K562 (cell line): ENCODE data around the gene ERVH48-1. TPM values are rescaled to one million over a fixed set of nuclear protein-coding genes. Genes with fewer than 3 reads are reported as not detected.

Source experiments
- ADNP ChIP-seq: fragments of 200-800 bp; sonication (Bioruptor generic); IDR thresholded peaks from 2 replicates; pipeline ENCODE4 v1.6.1; 2016; ENCODE audit warnings: missing genetic modification characterization, missing compliant biosample characterization
- CTBP1 ChIP-seq: fragments of 450-650 bp; IDR thresholded peaks from 2 replicates; pipeline ENCODE4 v1.6.1; 2016; ENCODE audit warnings: borderline replicate concordance
- DIDO1 ChIP-seq: fragments of 450-650 bp; IDR thresholded peaks from 2 replicates; pipeline ENCODE4 v1.6.1; 2016; ENCODE audit warnings: low read depth, missing biosample characterization, missing genetic modification characterization
- FOXA3 ChIP-seq, 2 experiments: fragments of 450-650 bp in 1 of 2; sonication (generic) in 1 of 2; formaldehyde crosslinking; IDR thresholded peaks in 1 of 2; conservative IDR thresholded peaks in 1 of 2; 2 replicates each; pipeline versions ENCODE4 v1.4.0 to v1.8.0; 2020 to 2022; ENCODE audit warnings: mild to moderate bottlenecking in 2 of 2, missing genetic modification reagents in 1 of 2
- KLF6 ChIP-seq: fragments of 250-450 bp; sonication (Bioruptor Pico); IDR thresholded peaks from 2 replicates; pipeline ENCODE4 v1.4.0; 2020; ENCODE audit warnings: mild to moderate bottlenecking, moderate library complexity, borderline replicate concordance
- LCOR ChIP-seq: sonication (generic); formaldehyde crosslinking; IDR thresholded peaks from 2 replicates; pipeline ENCODE4 v1.8.0; 2022; ENCODE audit warnings: mild to moderate bottlenecking, missing genetic modification reagents
- MXI1 ChIP-seq: IDR thresholded peaks from 2 replicates; pipeline ENCODE4 v1.6.1; 2011; ENCODE audit warnings: low read depth, mild to moderate bottlenecking, improper control_type of control experiment, low read length
- RBM15 ChIP-seq: fragments of 200-400 bp; formaldehyde crosslinking; IDR thresholded peaks from 2 replicates; pipeline ENCODE4 v1.6.1; 2018; ENCODE audit warnings: mild to moderate bottlenecking, low read length, moderate library complexity; ENCODE audit not compliant: insufficient read depth
- SMARCB1 ChIP-seq: IDR thresholded peaks from 2 replicates; pipeline ENCODE4 v1.6.1; 2011; ENCODE audit warnings: improper control_type of control experiment, low read depth; ENCODE audit not compliant: insufficient read length
- SRSF7 ChIP-seq: fragments of 200-400 bp; formaldehyde crosslinking; optimal IDR thresholded peaks from 2 replicates; pipeline ENCODE3; 2017; ENCODE audit warnings: mild to moderate bottlenecking, low read depth, low read length
- TRIM24 ChIP-seq, 2 experiments: fragments of 450-650 bp; IDR thresholded peaks; 2 replicates each; pipeline ENCODE4 v1.6.1; 2016
- ZNF133 ChIP-seq: fragments of 250-450 bp; sonication (Bioruptor Pico); IDR thresholded peaks from 2 replicates; pipeline ENCODE4 v1.4.0; 2020; ENCODE audit warnings: mild to moderate bottlenecking
- ZNF75A ChIP-seq: fragments of 450-650 bp; formaldehyde crosslinking; IDR thresholded peaks from 2 replicates; pipeline ENCODE4 v1.4.0; 2020; ENCODE audit warnings: mild to moderate bottlenecking
- polyA plus RNA-seq, 8 experiments: library from polyadenylated mRNA; depleted of rRNA in 4 of 8; stranded (reverse) in 5 of 8; unstranded in 3 of 8; fragments of >200 nt; fragmentation: Nextera tagmentation in 2 of 8; fragmentation: Illumina TruSeq in 1 of 8; extraction: Ambion mirVana in 2 of 8; extraction: Trizol in 1 of 8; gene quantifications; 2 replicates each; pipeline versions ENCODE4 v1.2.1 to v1.2.3, GENCODE V29; 2011 to 2014; ENCODE audit warnings: inconsistent platforms in 1 of 8, missing spikeins in 1 of 8
- total RNA-seq, 7 experiments: library from RNA; depleted of rRNA in 6 of 7; stranded (reverse); fragments of >200 nt in 6 of 7; fragmentation: Illumina TruSeq in 2 of 7; extraction: Trizol in 2 of 7; gene quantifications; 2 replicates each; pipeline versions ENCODE4 v1.2.1 to v1.2.3, GENCODE V29; 2011 to 2021; ENCODE audit warnings: low replicate concordance in 1 of 7
- TF ChIP-seq, protein P1 (sequence below): fragments of 200-600 bp; sonication (generic); IDR thresholded peaks from one replicate; pipeline ENCODE4 v1.6.1; 2012; ENCODE audit warnings: mild to moderate bottlenecking, low read depth, low read length, inconsistent platforms
- TF ChIP-seq, protein P2 (sequence below): fragments of 450-650 bp; IDR thresholded peaks from 2 replicates; pipeline ENCODE4 v1.6.1; 2016; ENCODE audit warnings: borderline replicate concordance

The ERVH48-1 gene
- total and polyA plus RNA-seq, 9 of the 15 experiments (the other 6 are each of a cell fraction or from before 2014, with no cell fraction given) = 0.08 to 0.49 (median 0.16) TPM; not detected in 3

DNA sequence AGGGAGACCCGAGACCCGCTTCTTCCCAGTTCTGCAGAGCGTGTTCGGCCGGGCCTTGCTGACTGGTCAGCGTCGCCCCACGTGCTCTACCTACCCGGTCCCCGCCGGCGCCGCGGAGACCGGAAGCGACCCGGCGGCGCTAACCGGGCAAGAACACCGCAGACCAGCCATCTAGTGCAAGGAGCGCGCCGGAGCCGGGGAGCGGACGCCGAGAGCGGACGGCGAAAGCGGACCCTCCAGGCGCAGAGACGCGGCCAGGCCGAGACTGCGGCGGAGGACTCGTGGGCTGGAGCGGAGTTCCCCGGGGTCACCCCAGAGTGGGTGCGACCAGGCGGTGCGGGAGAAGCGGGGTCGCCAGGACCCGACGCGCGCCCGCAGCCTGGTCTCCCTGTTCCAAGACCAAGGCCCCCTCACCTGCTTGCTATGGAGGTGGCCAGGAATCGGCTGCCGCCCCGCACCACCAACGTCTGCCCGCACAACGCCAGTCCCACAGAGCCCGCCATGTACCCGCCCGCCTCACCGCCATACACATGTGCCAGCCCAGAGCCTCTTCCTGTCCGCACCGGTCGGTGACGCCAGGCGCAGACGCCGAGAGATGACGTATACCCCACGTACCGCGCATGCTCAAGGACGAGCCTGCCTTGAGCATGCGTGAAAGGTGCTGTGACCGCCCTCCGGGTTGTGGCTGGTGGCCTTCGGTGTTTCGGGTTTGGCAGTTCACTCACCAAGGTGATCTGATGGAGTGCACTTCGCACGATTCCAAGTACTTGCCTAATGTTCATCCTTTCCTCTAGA, 46.2 kb downstream of the ERVH48-1 start, which contains the start of gene WDR4 (continued):
- TF ChIP-seq, protein P1, sequence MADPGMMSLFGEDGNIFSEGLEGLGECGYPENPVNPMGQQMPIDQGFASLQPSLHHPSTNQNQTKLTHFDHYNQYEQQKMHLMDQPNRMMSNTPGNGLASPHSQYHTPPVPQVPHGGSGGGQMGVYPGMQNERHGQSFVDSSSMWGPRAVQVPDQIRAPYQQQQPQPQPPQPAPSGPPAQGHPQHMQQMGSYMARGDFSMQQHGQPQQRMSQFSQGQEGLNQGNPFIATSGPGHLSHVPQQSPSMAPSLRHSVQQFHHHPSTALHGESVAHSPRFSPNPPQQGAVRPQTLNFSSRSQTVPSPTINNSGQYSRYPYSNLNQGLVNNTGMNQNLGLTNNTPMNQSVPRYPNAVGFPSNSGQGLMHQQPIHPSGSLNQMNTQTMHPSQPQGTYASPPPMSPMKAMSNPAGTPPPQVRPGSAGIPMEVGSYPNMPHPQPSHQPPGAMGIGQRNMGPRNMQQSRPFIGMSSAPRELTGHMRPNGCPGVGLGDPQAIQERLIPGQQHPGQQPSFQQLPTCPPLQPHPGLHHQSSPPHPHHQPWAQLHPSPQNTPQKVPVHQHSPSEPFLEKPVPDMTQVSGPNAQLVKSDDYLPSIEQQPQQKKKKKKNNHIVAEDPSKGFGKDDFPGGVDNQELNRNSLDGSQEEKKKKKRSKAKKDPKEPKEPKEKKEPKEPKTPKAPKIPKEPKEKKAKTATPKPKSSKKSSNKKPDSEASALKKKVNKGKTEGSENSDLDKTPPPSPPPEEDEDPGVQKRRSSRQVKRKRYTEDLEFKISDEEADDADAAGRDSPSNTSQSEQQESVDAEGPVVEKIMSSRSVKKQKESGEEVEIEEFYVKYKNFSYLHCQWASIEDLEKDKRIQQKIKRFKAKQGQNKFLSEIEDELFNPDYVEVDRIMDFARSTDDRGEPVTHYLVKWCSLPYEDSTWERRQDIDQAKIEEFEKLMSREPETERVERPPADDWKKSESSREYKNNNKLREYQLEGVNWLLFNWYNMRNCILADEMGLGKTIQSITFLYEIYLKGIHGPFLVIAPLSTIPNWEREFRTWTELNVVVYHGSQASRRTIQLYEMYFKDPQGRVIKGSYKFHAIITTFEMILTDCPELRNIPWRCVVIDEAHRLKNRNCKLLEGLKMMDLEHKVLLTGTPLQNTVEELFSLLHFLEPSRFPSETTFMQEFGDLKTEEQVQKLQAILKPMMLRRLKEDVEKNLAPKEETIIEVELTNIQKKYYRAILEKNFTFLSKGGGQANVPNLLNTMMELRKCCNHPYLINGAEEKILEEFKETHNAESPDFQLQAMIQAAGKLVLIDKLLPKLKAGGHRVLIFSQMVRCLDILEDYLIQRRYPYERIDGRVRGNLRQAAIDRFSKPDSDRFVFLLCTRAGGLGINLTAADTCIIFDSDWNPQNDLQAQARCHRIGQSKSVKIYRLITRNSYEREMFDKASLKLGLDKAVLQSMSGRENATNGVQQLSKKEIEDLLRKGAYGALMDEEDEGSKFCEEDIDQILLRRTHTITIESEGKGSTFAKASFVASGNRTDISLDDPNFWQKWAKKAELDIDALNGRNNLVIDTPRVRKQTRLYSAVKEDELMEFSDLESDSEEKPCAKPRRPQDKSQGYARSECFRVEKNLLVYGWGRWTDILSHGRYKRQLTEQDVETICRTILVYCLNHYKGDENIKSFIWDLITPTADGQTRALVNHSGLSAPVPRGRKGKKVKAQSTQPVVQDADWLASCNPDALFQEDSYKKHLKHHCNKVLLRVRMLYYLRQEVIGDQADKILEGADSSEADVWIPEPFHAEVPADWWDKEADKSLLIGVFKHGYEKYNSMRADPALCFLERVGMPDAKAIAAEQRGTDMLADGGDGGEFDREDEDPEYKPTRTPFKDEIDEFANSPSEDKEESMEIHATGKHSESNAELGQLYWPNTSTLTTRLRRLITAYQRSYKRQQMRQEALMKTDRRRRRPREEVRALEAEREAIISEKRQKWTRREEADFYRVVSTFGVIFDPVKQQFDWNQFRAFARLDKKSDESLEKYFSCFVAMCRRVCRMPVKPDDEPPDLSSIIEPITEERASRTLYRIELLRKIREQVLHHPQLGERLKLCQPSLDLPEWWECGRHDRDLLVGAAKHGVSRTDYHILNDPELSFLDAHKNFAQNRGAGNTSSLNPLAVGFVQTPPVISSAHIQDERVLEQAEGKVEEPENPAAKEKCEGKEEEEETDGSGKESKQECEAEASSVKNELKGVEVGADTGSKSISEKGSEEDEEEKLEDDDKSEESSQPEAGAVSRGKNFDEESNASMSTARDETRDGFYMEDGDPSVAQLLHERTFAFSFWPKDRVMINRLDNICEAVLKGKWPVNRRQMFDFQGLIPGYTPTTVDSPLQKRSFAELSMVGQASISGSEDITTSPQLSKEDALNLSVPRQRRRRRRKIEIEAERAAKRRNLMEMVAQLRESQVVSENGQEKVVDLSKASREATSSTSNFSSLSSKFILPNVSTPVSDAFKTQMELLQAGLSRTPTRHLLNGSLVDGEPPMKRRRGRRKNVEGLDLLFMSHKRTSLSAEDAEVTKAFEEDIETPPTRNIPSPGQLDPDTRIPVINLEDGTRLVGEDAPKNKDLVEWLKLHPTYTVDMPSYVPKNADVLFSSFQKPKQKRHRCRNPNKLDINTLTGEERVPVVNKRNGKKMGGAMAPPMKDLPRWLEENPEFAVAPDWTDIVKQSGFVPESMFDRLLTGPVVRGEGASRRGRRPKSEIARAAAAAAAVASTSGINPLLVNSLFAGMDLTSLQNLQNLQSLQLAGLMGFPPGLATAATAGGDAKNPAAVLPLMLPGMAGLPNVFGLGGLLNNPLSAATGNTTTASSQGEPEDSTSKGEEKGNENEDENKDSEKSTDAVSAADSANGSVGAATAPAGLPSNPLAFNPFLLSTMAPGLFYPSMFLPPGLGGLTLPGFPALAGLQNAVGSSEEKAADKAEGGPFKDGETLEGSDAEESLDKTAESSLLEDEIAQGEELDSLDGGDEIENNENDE = no peak
- TF ChIP-seq CTBP1 = peak; percentile 48; the same call in 1 of the 2 replicates
- TF ChIP-seq LCOR = peak; percentile 83
- TF ChIP-seq TRIM24 (IDR thresholded peaks at IDR 0.05) = peak in 1 of 2 experiments; percentile 56; a peak in 2 of 4 replicates
- TF ChIP-seq SMARCB1 = no peak
- TF ChIP-seq ZNF75A (CRISPR knock-in tag) = no peak; the same call in 1 of the 2 replicates
- no peak for TF ChIP-seq ZNF133
- TF ChIP-seq DIDO1 (tag) = peak; percentile 84
- TF ChIP-seq RBM15 = 0 out of 2 replicates have a peak, but pooled peaks have one; percentile 35
- TF ChIP-seq, protein P2, sequence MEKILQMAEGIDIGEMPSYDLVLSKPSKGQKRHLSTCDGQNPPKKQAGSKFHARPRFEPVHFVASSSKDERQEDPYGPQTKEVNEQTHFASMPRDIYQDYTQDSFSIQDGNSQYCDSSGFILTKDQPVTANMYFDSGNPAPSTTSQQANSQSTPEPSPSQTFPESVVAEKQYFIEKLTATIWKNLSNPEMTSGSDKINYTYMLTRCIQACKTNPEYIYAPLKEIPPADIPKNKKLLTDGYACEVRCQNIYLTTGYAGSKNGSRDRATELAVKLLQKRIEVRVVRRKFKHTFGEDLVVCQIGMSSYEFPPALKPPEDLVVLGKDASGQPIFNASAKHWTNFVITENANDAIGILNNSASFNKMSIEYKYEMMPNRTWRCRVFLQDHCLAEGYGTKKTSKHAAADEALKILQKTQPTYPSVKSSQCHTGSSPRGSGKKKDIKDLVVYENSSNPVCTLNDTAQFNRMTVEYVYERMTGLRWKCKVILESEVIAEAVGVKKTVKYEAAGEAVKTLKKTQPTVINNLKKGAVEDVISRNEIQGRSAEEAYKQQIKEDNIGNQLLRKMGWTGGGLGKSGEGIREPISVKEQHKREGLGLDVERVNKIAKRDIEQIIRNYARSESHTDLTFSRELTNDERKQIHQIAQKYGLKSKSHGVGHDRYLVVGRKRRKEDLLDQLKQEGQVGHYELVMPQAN = peak; percentile 100
- 0 out of 2 replicates have a peak, but pooled peaks have one; percentile 18 for TF ChIP-seq KLF6 (CRISPR knock-in tag)
- TF ChIP-seq ADNP (tag) = no peak
- peak; percentile 100 for TF ChIP-seq MXI1
- TF ChIP-seq FOXA3 (CRISPR knock-in tag; conservative IDR thresholded peaks at IDR 0.05 in 1 of 2, IDR thresholded peaks at IDR 0.05 in 1 of 2) = no peak
- peak; percentile 86 for TF ChIP-seq SRSF7
